ENCODE results near the gene SERF2.

DNA sequence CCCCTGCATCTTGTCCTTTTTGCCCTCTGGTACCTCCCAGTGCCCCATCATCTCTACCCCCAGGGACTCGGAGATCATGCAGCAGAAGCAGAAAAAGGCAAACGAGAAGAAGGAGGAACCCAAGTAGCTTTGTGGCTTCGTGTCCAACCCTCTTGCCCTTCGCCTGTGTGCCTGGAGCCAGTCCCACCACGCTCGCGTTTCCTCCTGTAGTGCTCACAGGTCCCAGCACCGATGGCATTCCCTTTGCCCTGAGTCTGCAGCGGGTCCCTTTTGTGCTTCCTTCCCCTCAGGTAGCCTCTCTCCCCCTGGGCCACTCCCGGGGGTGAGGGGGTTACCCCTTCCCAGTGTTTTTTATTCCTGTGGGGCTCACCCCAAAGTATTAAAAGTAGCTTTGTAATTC lies 1.5 kb downstream of the SERF2 start:
- TF ChIP-seq, protein P1, sequence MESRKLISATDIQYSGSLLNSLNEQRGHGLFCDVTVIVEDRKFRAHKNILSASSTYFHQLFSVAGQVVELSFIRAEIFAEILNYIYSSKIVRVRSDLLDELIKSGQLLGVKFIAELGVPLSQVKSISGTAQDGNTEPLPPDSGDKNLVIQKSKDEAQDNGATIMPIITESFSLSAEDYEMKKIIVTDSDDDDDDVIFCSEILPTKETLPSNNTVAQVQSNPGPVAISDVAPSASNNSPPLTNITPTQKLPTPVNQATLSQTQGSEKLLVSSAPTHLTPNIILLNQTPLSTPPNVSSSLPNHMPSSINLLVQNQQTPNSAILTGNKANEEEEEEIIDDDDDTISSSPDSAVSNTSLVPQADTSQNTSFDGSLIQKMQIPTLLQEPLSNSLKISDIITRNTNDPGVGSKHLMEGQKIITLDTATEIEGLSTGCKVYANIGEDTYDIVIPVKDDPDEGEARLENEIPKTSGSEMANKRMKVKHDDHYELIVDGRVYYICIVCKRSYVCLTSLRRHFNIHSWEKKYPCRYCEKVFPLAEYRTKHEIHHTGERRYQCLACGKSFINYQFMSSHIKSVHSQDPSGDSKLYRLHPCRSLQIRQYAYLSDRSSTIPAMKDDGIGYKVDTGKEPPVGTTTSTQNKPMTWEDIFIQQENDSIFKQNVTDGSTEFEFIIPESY (IDR thresholded peaks at IDR 0.05): no peak
- TF ChIP-seq, protein P2, sequence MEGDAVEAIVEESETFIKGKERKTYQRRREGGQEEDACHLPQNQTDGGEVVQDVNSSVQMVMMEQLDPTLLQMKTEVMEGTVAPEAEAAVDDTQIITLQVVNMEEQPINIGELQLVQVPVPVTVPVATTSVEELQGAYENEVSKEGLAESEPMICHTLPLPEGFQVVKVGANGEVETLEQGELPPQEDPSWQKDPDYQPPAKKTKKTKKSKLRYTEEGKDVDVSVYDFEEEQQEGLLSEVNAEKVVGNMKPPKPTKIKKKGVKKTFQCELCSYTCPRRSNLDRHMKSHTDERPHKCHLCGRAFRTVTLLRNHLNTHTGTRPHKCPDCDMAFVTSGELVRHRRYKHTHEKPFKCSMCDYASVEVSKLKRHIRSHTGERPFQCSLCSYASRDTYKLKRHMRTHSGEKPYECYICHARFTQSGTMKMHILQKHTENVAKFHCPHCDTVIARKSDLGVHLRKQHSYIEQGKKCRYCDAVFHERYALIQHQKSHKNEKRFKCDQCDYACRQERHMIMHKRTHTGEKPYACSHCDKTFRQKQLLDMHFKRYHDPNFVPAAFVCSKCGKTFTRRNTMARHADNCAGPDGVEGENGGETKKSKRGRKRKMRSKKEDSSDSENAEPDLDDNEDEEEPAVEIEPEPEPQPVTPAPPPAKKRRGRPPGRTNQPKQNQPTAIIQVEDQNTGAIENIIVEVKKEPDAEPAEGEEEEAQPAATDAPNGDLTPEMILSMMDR (IDR thresholded peaks at IDR 0.05; ENCODE audit: low read depth, low read length, missing input control): no peak
- TF ChIP-seq, protein P3, sequence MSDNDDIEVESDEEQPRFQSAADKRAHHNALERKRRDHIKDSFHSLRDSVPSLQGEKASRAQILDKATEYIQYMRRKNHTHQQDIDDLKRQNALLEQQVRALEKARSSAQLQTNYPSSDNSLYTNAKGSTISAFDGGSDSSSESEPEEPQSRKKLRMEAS (IDR thresholded peaks at IDR 0.05): no peak
- TF ChIP-seq, protein P4, sequence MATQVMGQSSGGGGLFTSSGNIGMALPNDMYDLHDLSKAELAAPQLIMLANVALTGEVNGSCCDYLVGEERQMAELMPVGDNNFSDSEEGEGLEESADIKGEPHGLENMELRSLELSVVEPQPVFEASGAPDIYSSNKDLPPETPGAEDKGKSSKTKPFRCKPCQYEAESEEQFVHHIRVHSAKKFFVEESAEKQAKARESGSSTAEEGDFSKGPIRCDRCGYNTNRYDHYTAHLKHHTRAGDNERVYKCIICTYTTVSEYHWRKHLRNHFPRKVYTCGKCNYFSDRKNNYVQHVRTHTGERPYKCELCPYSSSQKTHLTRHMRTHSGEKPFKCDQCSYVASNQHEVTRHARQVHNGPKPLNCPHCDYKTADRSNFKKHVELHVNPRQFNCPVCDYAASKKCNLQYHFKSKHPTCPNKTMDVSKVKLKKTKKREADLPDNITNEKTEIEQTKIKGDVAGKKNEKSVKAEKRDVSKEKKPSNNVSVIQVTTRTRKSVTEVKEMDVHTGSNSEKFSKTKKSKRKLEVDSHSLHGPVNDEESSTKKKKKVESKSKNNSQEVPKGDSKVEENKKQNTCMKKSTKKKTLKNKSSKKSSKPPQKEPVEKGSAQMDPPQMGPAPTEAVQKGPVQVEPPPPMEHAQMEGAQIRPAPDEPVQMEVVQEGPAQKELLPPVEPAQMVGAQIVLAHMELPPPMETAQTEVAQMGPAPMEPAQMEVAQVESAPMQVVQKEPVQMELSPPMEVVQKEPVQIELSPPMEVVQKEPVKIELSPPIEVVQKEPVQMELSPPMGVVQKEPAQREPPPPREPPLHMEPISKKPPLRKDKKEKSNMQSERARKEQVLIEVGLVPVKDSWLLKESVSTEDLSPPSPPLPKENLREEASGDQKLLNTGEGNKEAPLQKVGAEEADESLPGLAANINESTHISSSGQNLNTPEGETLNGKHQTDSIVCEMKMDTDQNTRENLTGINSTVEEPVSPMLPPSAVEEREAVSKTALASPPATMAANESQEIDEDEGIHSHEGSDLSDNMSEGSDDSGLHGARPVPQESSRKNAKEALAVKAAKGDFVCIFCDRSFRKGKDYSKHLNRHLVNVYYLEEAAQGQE (IDR thresholded peaks at IDR 0.05): no peak
- TF ChIP-seq RAD21 (IDR thresholded peaks at IDR 0.05): no peak
